Upper lobe of left lung (tissue), 4 donors: ENCODE data around the gene OR56A3.

Experiments used
- EP300 ChIP-seq, 4 donors: sonication (generic); formaldehyde crosslinking; IDR thresholded peaks; one replicate each; pipeline ENCODE4 v1.5.1; 2017; ENCODE audit warnings: antibody characterized with exemption in 4 of 4, control low read depth in 2 of 4
- POLR2AphosphoS5 ChIP-seq, 2 donors: sonication (generic); formaldehyde crosslinking; IDR thresholded peaks; one replicate each; pipeline ENCODE4 v1.5.1; 2017; ENCODE audit warnings: antibody characterized with exemption in 2 of 2
- TF ChIP-seq, protein P1 (sequence below), 6 experiments: fragments of 450-650 bp in 4 of 6; fragments of 200-600 bp in 2 of 6; sonication (generic) in 2 of 6; IDR thresholded peaks; one replicate each; pipeline ENCODE4 v1.5.1; 2016 to 2019; ENCODE audit warnings: antibody characterized with exemption in 6 of 6

GRCh38 chr11:5933116-5933515, 8.9 kb upstream of the OR56A3 start:
- TF ChIP-seq, protein P1, sequence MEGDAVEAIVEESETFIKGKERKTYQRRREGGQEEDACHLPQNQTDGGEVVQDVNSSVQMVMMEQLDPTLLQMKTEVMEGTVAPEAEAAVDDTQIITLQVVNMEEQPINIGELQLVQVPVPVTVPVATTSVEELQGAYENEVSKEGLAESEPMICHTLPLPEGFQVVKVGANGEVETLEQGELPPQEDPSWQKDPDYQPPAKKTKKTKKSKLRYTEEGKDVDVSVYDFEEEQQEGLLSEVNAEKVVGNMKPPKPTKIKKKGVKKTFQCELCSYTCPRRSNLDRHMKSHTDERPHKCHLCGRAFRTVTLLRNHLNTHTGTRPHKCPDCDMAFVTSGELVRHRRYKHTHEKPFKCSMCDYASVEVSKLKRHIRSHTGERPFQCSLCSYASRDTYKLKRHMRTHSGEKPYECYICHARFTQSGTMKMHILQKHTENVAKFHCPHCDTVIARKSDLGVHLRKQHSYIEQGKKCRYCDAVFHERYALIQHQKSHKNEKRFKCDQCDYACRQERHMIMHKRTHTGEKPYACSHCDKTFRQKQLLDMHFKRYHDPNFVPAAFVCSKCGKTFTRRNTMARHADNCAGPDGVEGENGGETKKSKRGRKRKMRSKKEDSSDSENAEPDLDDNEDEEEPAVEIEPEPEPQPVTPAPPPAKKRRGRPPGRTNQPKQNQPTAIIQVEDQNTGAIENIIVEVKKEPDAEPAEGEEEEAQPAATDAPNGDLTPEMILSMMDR (IDR thresholded peaks at IDR 0.05): no peak
- no peak for TF ChIP-seq EP300 (IDR thresholded peaks at IDR 0.05)
- no peak for TF ChIP-seq POLR2AphosphoS5 (IDR thresholded peaks at IDR 0.05)
